Mesodermal cell (in vitro differentiated cells): Measurements from ENCODE around the gene BTG1.
"Not testable (repeated sequence)": the region's sequence is repeated elsewhere in the genome, so short reads cannot be mapped to it uniquely, and the experiment has no call there.

ENCODE experiments used
- H3K27ac ChIP-seq: 2 replicates; pipeline ENCODE4 v1.7.0; 2013; ENCODE audit warnings: mild to moderate bottlenecking, low read depth, low read length, moderate library complexity; ENCODE audit not compliant: severe bottlenecking
- H3K36me3 ChIP-seq: 2 replicates; pipeline ENCODE4 v1.7.1; 2013; ENCODE audit warnings: mild to moderate bottlenecking, low read length, moderate library complexity; ENCODE audit not compliant: control insufficient read depth, insufficient read depth
- H3K4me1 ChIP-seq: one replicate; pipeline ENCODE4 v1.7.1; 2013; ENCODE audit warnings: mild to moderate bottlenecking, low read length; ENCODE audit not compliant: insufficient read depth, control insufficient read depth, poor library complexity, severe bottlenecking
- H3K4me3 ChIP-seq: 2 replicates; pipeline ENCODE4 v1.7.0; 2013; ENCODE audit warnings: low read length, control low read depth, mild to moderate bottlenecking; ENCODE audit not compliant: insufficient read depth, poor library complexity, severe bottlenecking; ENCODE audit errors: extremely low read depth
- H3K9me3 ChIP-seq: 2 replicates; pipeline ENCODE4 v1.7.1; 2013; ENCODE audit warnings: mild to moderate bottlenecking, low read length, moderate library complexity; ENCODE audit not compliant: control insufficient read depth
- whole genome bisulfite sequencing, 2 experiments: methylation state at CpG; one replicate each; pipeline ENCODE4 v1.1.5; 2013; ENCODE audit warnings: missing lambda C conversion rate in 2 of 2; ENCODE audit not compliant: insufficient coverage in 2 of 2; 5-methylcytosine and 5-hydroxymethylcytosine counted together

Gene BTG1

GRCh38 chr12:92140896-92141536 is 4.6 kb downstream of the BTG1 start:
- H3K4me3 ChIP-seq = peak overlapping the region; percentile 96
- H3K36me3 ChIP-seq = peaks cover 41% of the 10 kb centered on the region
- no CpG with 5 or more reads among the region's 4 CpGs for WGBS, 2 experiments
- no peaks in the 10 kb centered on the region for H3K9me3 ChIP-seq
- no peak overlapping the region for H3K27ac ChIP-seq
- peaks cover 18% of the 10 kb centered on the region for H3K4me1 ChIP-seq

- Histone ChIP-seq H3K36me3 (peaks cover 41% of the 10 kb centered on the region), H3K9me3 (no peaks in the 10 kb centered on the region), H3K27ac (no peak overlapping the region), H3K4me3 (peak overlapping the region; percentile 96), H3K4me1 (peaks cover 18% of the 10 kb centered on the region)
- 88 to 100% methylated on average over 1 of the region's 2 CpGs for WGBS, 2 experiments
These were observed 5.5 kb downstream of the BTG1 start for GRCh38 chr12:92140156-92140555.

GRCh38 chr12:92139634-92140150 is 6.0 kb downstream of the BTG1 start:
- H3K4me1 ChIP-seq = peaks cover 21% of the 10 kb centered on the region
- peak overlapping the region; percentile 96 for H3K4me3 ChIP-seq
- H3K27ac ChIP-seq = no peak overlapping the region
- H3K9me3 ChIP-seq = no peaks in the 10 kb centered on the region
- peaks cover 41% of the 10 kb centered on the region for H3K36me3 ChIP-seq
- 83 to 90% methylated on average over 2 of the region's 2 CpGs for WGBS, 2 experiments

GRCh38 chr12:92138626-92139025 is 7.0 kb downstream of the BTG1 start:
- H3K4me1 ChIP-seq = peaks cover 32% of the 10 kb centered on the region
- peaks cover 37% of the 10 kb centered on the region for H3K36me3 ChIP-seq
- peak overlapping the region; percentile 9 for H3K4me3 ChIP-seq
- H3K27ac ChIP-seq = no peak overlapping the region
- H3K9me3 ChIP-seq = no peaks in the 10 kb centered on the region

DNA sequence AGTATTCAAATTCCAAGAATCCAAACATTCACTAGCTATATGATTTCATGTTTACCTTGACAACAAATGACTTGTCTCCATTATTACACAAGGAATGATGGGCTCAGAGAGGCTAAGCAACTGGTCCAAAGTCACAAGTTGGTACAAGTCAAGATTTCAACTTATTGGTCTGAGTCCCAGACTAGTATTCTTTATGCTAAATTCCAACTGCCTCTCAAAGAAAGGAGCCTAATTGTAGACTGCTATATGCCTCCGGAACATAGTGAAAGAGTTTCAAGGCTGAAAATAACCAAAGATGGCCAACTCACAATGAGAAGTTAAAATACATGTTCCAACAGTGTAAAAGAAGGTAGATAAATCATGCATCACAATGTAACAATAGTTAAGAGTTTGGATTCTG is 7.5 kb downstream of the BTG1 start:
- H3K4me3 ChIP-seq = no peak overlapping the region
- no peaks in the 10 kb centered on the region for H3K9me3 ChIP-seq
- H3K4me1 ChIP-seq = peaks cover 36% of the 10 kb centered on the region
- H3K36me3 ChIP-seq = peaks cover 32% of the 10 kb centered on the region
- H3K27ac ChIP-seq = no peak overlapping the region
- WGBS, 2 experiments = 100% methylated on average over 1 of the region's 1 CpG; no CpG with 5 or more reads in 1 of the 2 experiments

GRCh38 chr12:92136965-92137721 is 8.5 kb downstream of the BTG1 start:
- no peak overlapping the region for H3K4me3 ChIP-seq
- WGBS, 2 experiments = 67 to 86% methylated on average over 1 to 2 of the region's 3 CpGs
- peaks cover 38% of the 10 kb centered on the region for H3K4me1 ChIP-seq
- H3K27ac ChIP-seq = peak overlapping the region; percentile 57
- H3K9me3 ChIP-seq = no peaks in the 10 kb centered on the region
- H3K36me3 ChIP-seq = peaks cover 24% of the 10 kb centered on the region

- H3K27ac ChIP-seq = no peak overlapping the region
These were observed 9.5 kb downstream of the BTG1 start for GRCh38 chr12:92136026-92136730.

GRCh38 chr12:92135541-92135940 is 10.1 kb downstream of the BTG1 start:
- not testable (repeated sequence) for H3K27ac ChIP-seq, H3K4me3 ChIP-seq, H3K9me3 ChIP-seq
- WGBS, 2 experiments = 84 to 95% methylated on average over 3 of the region's 8 CpGs
- H3K36me3 ChIP-seq = peaks cover 15% of the 10 kb centered on the region
- peaks cover 31% of the 10 kb centered on the region for H3K4me1 ChIP-seq

More at GRCh38 chr12:92136026-92136730, 9.5 kb downstream of the BTG1 start:
- H3K9me3 ChIP-seq = no peaks in the 10 kb centered on the region
- H3K4me1 ChIP-seq = peaks cover 35% of the 10 kb centered on the region
- peaks cover 14% of the 10 kb centered on the region for H3K36me3 ChIP-seq
- WGBS, 2 experiments = 97% methylated on average over 6 of the region's 8 CpGs
- no peak overlapping the region for H3K4me3 ChIP-seq

- Histone ChIP-seq H3K36me3 (peaks cover 22% of the 10 kb centered on the region), H3K4me1 (peaks cover 31% of the 10 kb centered on the region), H3K9me3 (no peaks in the 10 kb centered on the region), H3K27ac (peak overlapping the region; percentile 20), H3K4me3 (no peak overlapping the region)
- 100% methylated on average over 1 of the region's 5 CpGs; no CpG with 5 or more reads in 1 of the 2 experiments for WGBS, 2 experiments
These were observed 10.9 kb downstream of the BTG1 start for GRCh38 chr12:92134638-92135274.
